GM18498 (cell line): ENCODE measurements around the gene GIPC2.
"Not testable (repeated sequence)": the region's sequence is repeated elsewhere in the genome, so short reads cannot be mapped to it uniquely, and the experiment has no call there.

ENCODE experiments used
- ATAC-seq: cut with Tn5 transposase; IDR thresholded peaks from one replicate; pipeline ENCODE4 v1.9.1; 2021; ENCODE audit warnings: mild to moderate bottlenecking, moderate library complexity; ENCODE audit not compliant: unreplicated experiment

GIPC2 gene, protein sequence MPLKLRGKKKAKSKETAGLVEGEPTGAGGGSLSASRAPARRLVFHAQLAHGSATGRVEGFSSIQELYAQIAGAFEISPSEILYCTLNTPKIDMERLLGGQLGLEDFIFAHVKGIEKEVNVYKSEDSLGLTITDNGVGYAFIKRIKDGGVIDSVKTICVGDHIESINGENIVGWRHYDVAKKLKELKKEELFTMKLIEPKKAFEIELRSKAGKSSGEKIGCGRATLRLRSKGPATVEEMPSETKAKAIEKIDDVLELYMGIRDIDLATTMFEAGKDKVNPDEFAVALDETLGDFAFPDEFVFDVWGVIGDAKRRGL

DNA sequence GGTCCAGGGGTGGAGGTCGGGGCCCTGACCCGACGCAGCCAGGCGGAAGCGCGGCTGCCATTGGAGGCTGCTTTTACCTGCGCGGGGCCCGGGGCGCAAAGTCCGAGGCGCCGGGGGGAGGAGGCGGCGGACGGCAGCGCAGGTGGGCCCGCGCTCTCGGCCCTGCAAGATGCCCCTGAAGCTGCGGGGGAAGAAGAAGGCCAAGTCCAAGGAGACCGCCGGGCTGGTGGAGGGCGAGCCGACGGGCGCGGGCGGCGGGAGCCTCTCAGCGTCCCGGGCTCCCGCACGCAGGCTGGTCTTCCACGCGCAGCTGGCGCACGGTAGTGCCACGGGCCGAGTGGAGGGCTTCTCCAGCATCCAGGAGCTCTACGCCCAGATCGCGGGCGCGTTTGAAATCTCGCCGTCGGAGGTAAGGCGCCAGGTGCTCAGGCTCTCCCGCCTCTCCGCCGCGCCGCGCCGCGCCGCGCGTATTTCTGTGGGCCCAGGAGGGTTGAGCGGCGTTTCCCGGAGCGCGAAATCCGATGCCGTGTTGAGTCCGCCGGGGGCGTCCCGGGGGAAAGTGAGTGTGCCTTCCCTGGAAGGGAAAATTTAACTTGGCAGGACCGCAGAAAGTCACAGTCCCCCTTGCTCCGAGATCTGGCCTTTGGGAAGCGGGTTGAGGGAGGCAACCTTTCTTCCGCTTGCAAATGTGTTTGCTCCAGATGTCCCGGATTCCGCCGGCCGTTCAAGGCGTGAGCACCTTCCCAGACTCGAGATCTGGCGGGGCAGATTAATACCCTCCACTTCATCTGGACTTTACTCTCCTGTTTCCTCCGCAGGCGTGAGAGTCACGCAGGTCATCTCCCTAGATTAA lies at the start of gene GIPC2:
Gene GIPC2 (plus strand): TSS at position 41 of the 853 bp plus-strand sequence. CDS start 129 bp downstream, at position 170.
- ATAC-seq = peak; percentile 47

- ATAC-seq = no peak
Observed at GRCh38 chr1:77996734-77997133, 49.0 kb upstream of the GIPC2 start.

GRCh38 chr1:78000536-78000935 lies 45.2 kb upstream of the GIPC2 start:
- not testable (repeated sequence) for ATAC-seq

DNA sequence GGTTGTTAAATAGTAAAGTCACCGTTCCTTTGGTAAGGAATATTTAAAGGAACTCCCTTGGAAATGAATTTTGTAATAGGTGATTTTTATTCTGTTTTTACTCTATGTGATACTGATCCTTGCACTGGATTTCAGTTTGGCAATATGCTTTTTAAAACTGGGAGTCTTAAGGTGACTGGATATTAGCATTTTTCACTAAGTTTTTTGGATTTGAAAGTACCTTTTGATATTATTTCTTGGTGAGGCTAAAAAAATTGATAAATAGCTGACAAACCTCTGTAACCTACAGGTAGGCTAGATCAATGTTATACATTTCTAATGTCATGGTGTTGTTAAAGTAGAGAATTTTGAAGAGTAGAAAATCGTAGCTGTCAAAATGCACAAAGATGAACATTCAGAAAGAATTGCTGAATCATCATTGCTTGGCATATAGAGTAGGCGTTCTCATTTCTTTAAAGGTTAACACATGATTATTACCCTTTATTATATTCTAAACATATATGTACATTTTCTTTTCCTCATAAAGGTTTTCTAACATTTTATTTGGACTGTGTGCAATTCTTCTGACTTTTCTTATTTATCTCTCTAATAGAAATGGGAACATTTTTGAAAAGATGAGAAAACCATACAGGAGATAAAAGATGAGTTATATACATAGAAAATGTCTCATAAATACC lies 42.6 kb upstream of the GIPC2 start:
- ATAC-seq = no peak

DNA sequence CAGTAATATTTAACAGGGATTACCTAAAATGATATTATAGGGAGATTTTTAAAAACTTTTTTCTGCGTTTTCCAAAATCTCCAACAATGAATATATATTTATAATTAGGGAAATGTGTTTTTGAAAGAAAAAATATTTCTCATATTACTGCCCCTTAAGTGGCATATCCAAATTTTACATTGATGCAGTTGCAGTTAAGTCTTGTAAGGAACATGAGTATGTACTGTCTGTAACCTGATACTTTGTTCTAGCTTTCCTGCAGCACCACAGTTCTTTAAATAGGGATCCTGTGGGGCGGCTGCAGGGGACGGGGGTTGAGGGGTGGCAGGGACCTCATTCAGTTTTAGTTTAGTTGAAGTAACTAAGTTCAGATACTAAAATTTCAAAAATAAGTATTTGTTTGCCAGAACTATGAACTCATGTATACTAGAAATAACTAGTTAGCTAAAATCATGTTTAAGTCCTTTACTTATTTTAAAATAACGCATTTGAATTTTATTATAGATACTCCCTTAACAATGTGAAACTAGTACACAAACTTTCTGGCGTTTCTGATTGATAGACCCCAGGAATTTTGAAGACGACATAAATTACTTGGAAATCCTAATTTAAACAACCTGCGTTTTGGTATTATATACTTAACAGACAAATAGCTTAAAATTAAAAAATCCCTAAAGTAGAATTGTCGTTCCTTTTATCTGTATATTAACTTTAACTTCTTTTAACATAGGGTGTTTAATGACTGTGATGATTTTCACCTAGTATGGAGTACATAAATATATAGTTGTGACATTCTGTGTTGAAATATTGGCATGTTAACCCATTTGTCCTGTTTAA lies 41.7 kb upstream of the GIPC2 start:
- ATAC-seq = peak; percentile 53

GRCh38 chr1:78004719-78005447 lies 40.9 kb upstream of the GIPC2 start, which contains the start of gene DNAJB4:
Gene DNAJB4, plus strand, starts transcription at chr1:78004939. Its CDS starts 172 bp downstream, at chr1:78005111.
- peak; percentile 98 for ATAC-seq

DNA sequence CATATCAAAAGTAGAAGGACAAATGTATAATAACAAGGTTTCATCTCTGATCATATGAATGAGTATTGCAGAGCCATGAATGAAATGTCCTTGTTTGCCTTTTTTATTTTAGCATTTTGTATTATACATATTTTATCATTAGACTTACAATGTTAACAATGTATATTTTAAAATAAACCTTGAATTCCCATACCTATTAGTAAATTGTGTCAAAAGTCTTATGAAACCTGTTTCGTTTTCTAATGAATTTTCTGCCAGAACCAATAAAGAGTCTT lies 40.4 kb upstream of the GIPC2 start:
- ATAC-seq = no peak

DNA sequence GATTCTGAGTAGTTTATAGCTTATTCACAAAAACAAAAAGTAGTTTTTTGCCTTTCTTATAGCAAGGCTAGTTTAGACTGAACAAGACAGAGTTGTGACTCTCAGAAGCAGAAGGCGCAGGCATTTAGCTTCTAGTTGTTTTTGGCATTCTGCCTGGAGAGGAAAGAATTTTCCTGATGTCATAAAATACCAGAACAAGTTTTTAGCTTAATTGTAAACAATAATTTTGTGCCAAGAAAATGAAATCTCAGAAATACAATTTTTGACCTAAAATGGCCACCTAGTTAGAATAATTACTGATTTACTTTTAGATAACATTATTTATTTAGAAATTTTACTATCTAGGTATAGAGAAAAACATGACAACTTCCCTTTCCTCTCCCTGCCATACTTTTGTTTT lies 40.0 kb upstream of the GIPC2 start:
- ATAC-seq = no peak

GRCh38 chr1:78006521-78006920 lies 39.2 kb upstream of the GIPC2 start:
- ATAC-seq = no peak

- no peak for ATAC-seq
Observed at GRCh38 chr1:78007677-78008341, 38.0 kb upstream of the GIPC2 start.

DNA sequence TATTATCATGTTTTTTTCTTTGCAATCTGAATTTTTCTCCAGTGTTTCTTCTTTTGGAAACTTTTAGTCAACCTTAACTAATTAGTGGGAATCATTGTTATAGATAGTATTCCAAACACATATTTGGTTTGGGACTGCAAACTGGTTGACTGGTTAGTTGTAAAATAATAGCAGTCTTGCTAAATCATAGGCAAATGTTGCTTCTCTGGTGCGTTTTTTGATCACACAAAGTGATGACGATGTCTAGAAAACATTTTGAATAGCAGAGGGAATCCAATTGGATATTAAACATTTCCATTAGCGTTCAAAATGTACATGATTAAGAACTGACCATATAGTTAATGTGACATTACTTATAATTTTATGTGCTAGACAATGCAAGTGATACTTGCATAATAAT lies 36.5 kb upstream of the GIPC2 start:
- ATAC-seq = no peak

DNA sequence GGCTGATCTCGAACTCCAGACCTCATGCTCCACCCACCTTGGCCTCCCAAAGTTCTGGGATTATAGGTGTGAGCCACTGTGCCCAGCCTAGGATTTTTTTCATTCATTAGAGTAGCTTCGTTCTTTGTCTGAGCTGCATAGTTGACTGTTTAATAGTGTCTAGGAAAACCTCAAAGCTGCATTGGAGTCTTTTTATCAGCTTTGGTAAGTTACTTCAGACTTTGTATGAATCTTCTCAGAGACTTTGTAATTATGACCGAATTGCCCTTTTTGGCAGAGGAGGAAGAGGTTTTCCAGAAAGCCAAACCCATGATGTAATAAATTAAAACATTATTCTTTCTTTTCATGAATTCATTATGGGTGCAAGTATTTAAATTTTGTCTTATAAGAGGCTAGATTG lies 35.9 kb upstream of the GIPC2 start:
- ATAC-seq = no peak

- no peak for ATAC-seq
Observed at GRCh38 chr1:78011050-78011449, 34.7 kb upstream of the GIPC2 start.

GRCh38 chr1:78015148-78015547 lies 30.6 kb upstream of the GIPC2 start:
- ATAC-seq = no peak

GRCh38 chr1:78019024-78019423 lies 26.7 kb upstream of the GIPC2 start:
- ATAC-seq = no peak

GRCh38 chr1:78021134-78021533 lies 24.6 kb upstream of the GIPC2 start:
- ATAC-seq = not testable (repeated sequence)

- ATAC-seq = no peak
Observed at GRCh38 chr1:78029793-78030192, 16.0 kb upstream of the GIPC2 start.

GRCh38 chr1:78032996-78033796 lies 12.6 kb upstream of the GIPC2 start:
- ATAC-seq = no peak

DNA sequence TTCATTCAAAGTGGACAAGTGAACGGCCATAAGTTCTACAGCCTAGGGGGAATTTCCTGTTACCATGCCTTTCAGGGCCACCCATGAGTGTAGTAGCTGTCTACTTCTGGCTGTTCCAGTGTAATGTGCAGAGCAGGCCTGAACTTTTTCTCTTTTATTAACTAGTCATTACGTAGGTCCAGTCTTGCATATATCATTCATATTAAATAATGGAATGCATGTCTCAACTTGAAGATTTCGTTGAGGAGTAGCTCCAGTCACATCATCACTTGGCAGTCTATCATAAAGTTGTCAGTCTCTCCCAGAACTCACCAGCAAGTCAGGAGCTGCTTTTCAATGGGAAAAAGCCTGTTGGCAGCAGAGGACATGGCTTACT lies 12.0 kb upstream of the GIPC2 start:
- no peak for ATAC-seq
